ENCODE measurements around the gene ISYNA1.

ISYNA1 gene

GRCh38 chr19:18457483-18458331 lies 19.8 kb upstream of the ISYNA1 start:
- TF ChIP-seq CTCF (IDR thresholded peaks at IDR 0.05), result no peak
- H3K4me3 ChIP-seq (ENCODE audit: low read depth, low read length), result no peak overlapping the region
- no peaks in the 10 kb centered on the region for H3K36me3 ChIP-seq (ENCODE audit: control insufficient read depth, insufficient read depth, low read length)
- no peaks in the 10 kb centered on the region for H3K27me3 ChIP-seq (ENCODE audit: control insufficient read depth, insufficient read depth, low read length)
- H3K9ac ChIP-seq, result no peak overlapping the region
- H3K27ac ChIP-seq, result no peak overlapping the region
- peaks cover 7% of the 10 kb centered on the region for H3K79me2 ChIP-seq
- H3K4me2 ChIP-seq (ENCODE audit: low read length), result no peak overlapping the region
- no peaks in the 10 kb centered on the region for H3K9me3 ChIP-seq (ENCODE audit: control insufficient read depth, low read length)
- no peak overlapping the region for H2AFZ ChIP-seq
- peaks cover 11% of the 10 kb centered on the region for H3K4me1 ChIP-seq

DNA sequence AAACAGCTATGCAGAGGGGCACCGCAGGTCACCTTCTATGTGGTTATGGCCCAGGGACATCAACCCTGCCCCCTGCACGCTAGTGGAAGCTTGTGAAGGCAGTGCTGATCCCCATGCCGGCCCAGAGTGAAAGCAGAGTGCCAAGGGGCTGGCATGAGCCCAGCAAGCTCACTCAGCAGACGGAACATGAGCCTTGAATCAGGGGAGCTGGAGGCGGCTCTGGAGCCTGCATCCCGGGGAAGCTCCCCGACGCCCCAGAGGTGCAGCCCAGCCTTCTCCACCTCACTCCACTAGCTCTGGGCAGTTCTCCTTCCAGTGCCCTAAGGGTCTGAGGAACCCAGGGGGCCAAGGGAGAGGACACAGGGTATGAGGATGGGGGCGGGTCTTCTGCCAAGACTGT lies 19.0 kb upstream of the ISYNA1 start:
- Histone ChIP-seq H3K4me2 (ENCODE audit: low read length) (no peak overlapping the region), H3K4me3 (ENCODE audit: low read depth, low read length) (no peak overlapping the region), H3K9ac (no peak overlapping the region), H3K9me3 (ENCODE audit: control insufficient read depth, low read length) (no peaks in the 10 kb centered on the region), H2AFZ (no peak overlapping the region), H3K4me1 (peaks cover 11% of the 10 kb centered on the region), H3K27me3 (ENCODE audit: control insufficient read depth, insufficient read depth, low read length) (no peaks in the 10 kb centered on the region), H3K36me3 (ENCODE audit: control insufficient read depth, insufficient read depth, low read length) (no peaks in the 10 kb centered on the region), H3K79me2 (peaks cover 9% of the 10 kb centered on the region), H3K27ac (no peak overlapping the region)
- TF ChIP-seq CTCF (IDR thresholded peaks at IDR 0.05), result no peak

- no peak overlapping the region for H3K4me2 ChIP-seq (ENCODE audit: low read length)
- H3K27me3 ChIP-seq (ENCODE audit: control insufficient read depth, insufficient read depth, low read length), result no peaks in the 10 kb centered on the region
- no peak for TF ChIP-seq CTCF (IDR thresholded peaks at IDR 0.05)
- H3K4me1 ChIP-seq, result peaks cover 11% of the 10 kb centered on the region
- no peaks in the 10 kb centered on the region for H3K36me3 ChIP-seq (ENCODE audit: control insufficient read depth, insufficient read depth, low read length)
- no peak overlapping the region for H3K9ac ChIP-seq
- no peaks in the 10 kb centered on the region for H3K9me3 ChIP-seq (ENCODE audit: control insufficient read depth, low read length)
- no peak overlapping the region for H3K27ac ChIP-seq
- peaks cover 10% of the 10 kb centered on the region for H3K79me2 ChIP-seq
- no peak overlapping the region for H2AFZ ChIP-seq
- H3K4me3 ChIP-seq (ENCODE audit: low read depth, low read length), result no peak overlapping the region
Measured at GRCh38 chr19:18456279-18456678, 18.3 kb upstream of the ISYNA1 start.

- H3K4me2 ChIP-seq (ENCODE audit: low read length), result no peak overlapping the region
- no peak overlapping the region for H3K27ac ChIP-seq
- no peaks in the 10 kb centered on the region for H3K36me3 ChIP-seq (ENCODE audit: control insufficient read depth, insufficient read depth, low read length)
- no peaks in the 10 kb centered on the region for H3K9me3 ChIP-seq (ENCODE audit: control insufficient read depth, low read length)
- no peaks in the 10 kb centered on the region for H3K27me3 ChIP-seq (ENCODE audit: control insufficient read depth, insufficient read depth, low read length)
- no peak overlapping the region for H2AFZ ChIP-seq
- no peak overlapping the region for H3K9ac ChIP-seq
- no peak for TF ChIP-seq CTCF (IDR thresholded peaks at IDR 0.05)
- H3K4me1 ChIP-seq, result no peaks in the 10 kb centered on the region
- H3K4me3 ChIP-seq (ENCODE audit: low read depth, low read length), result no peak overlapping the region
- H3K79me2 ChIP-seq, result peaks cover 28% of the 10 kb centered on the region
Measured at GRCh38 chr19:18453269-18454024, 15.5 kb upstream of the ISYNA1 start.
